ENCODE data around the gene LEP.

The LEP gene

DNA sequence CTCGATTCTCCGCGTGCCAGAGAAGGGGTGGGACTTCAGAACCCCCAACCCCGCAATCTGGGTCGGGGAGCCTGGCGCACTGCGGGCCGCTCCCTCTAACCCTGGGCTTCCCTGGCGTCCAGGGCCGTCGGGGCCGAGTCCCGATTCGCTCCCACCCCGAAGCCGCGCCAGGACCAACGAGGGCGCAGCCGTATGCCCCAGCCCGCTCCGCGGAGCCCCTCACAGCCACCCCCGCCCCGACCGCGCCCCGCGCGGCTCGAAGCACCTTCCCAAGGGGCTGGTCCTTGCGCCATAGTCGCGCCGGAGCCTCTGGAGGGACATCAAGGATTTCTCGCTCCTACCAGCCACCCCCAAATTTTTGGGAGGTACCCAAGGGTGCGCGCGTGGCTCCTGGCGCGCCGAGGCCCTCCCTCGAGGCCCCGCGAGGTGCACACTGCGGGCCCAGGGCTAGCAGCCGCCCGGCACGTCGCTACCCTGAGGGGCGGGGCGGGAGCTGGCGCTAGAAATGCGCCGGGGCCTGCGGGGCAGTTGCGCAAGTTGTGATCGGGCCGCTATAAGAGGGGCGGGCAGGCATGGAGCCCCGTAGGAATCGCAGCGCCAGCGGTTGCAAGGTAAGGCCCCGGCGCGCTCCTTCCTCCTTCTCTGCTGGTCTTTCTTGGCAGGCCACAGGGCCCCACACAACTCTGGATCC lies at the start of gene LEP:
LEP (plus strand) TSS at position 583 of the 691 bp plus-strand sequence. CDS start 10,741 bp downstream, outside the sequence.
- no peak for DNase-seq

DNA sequence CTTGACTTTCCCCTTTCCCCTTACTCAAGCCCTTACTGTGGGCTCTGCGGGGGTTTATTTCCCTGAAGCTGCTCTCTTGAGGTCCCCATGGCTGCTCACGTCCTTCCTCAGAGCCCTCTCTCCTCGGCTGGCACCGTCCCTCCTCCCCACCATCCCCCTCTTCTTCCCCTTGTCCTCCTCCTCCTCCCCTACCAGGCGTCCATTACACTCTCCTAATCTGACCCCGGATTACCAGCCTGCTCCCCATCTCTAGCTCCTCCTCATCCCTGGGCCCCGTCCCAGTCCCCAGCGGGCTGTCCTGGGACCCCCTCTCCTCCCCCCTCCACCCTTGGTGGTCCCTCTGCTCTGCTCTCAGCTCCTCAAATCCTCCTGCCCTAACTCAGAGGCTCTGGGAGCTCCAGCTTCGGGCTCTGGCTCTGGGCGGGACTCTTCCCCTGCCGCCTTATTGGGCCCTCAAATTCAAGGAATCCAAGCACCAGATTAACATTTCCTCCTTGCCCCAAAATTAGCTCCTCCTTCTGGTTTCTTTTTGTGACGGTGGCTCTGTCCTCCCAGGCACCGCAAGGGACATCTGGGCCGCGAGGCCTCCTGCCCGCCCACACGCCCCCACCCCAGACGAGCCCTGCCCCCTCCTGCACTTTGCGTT lies 48.5 kb upstream of the LEP start:
- DNase-seq, result no peak

DNA sequence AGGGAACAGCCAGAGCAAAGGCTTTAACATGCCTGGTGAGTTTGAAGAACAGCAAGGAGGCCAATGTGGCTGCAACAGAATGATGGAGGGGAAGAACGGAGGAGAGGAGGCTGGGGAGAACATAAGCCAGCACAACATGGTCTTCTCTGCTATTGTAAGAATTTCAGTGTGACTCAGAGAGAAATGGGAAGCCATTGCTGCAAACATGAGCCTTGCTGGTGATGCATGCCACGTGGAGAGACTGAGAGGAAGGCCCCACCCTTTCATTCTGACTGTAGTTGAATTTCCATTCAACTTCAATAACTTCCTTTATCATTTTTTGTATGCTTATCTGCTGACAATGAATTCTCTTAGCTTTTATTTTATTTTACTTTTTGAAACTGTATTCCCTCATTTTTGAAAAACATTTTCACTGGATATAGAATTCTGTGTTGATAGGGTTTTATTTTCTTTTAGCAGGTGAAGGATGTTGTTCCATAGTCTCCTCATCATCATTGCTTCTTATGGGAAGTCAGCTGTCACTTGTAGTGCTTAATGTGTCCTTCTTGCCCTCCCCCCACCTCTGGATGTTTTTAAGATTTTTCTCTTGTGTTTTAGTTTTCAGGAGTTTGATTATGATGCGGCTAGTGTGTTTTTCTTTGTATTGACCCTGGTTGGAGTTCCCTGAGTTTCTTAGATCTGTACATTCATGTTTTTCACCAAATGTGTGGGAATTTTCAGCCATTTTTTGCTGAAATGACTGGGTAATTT lies 46.4 kb upstream of the LEP start:
- DNase-seq, result no peak

DNA sequence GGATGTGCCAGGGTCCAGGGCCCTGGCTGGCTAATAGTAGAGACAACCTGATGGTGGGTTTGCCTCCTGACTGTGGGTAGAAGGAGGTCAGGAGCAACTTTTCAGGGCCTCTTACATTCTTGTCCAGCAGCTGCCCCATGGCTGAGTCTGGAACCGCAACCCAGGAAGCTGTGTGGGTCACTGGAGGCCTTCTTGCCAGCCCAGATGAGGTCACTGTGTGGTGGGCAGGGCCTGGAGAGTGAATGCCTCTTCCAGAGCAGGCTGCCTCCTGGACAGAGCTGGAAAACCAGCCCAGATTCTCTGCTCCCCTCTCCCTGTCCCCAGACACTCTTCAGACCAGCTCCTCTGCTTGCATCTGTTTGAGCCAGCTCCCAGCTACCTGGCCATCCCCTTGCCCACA lies 43.5 kb upstream of the LEP start:
- no peak for DNase-seq

DNA sequence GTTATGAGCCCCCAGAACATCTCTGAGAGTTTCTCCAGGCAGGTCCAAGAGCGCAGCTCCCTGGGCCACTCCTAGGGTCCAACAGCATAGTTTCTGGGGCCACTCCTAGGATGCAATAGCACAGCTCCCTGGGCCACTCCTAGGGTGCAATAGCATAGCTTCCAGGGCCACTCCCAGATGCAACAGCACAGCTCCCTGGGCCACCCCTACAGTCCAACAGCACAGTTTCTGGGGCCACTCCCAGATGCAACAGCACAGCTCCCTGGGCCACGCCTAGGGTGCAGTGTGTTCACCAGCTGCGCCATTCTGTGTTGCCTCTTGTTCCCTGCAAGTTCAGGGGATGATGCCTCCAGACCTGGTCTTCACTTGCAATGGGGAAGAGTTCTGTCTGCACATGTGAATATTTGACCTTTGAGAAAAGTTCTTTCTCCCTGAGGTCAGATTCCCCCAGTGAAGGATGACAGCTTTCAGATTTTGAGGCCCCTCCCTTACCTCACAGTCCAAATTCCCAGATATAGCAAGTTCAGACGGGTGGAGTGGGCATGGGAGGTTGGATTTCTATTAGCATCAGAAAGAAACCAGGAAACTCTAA lies 43.0 kb upstream of the LEP start:
- no peak for DNase-seq

DNA sequence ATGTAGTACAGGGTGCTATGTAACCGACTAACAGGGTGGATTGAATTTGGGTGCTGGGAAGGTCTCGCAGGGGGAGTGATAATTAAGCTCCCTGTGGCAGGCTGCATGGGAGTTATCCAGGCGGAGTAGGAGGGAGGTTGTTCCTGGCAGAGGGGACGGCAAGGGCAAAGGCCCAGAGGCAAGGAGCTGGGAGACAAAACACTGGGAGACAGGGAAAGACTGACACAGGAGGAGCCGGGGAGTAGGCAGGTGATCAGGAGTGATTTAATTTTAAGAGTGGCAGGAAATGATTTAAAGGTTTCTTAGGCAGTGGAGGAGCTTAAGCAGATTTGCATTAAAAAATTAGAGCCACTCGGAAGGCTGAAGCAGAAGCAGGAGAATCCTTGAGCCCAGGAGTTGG lies 40.7 kb upstream of the LEP start:
- DNase-seq, result no peak

DNA sequence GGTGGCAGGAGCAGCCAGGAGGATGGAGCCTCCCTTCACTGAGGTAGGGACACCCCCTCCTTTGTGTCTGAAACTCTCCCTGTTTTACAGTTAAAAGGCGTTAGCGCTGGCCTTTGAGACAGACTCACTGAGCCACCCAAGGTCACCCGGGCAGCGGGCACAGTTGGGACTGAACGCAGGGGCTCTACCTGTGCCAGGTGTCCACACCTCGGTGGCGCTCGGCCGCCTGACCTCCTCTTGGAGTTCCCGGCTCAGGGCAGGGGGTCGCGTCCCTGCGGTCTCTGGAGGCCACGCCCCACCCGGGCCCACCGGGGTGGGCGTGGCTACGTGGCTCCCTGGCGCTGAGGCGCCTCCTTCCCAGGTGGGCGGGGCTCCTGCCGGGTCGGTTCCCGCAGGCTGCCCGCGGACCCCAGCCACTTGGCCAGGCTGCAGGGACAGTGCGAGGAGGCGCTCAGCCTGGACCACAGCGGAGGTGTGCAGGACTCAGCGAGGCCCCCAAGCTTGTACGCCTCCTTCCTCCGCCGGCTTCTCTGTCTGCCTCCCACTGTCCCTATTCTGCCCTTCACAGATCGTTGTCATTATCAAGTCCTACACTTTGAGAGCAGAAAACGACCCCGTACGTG lies 39.9 kb upstream of the LEP start:
- DNase-seq, result peak; percentile 4

DNA sequence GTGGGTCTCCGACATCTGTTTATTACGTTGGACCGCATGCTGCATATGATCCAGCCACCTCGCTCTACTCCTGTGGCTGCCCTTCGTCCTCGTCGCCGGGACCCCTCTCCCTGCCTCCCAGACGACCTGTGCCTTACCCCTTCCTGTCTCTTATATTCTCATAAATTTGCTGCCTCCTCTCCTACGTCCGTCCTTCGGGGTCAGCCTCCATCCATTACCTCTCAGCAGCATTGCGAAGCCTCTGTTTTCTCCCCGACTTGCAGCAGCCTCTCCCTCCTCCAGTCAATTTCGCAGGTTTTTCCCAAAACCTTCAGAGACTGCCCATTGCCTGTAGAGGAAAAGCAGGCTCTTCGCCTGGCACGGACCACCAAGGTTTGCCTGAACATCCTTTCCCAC lies 39.4 kb upstream of the LEP start:
- DNase-seq, result no peak

DNA sequence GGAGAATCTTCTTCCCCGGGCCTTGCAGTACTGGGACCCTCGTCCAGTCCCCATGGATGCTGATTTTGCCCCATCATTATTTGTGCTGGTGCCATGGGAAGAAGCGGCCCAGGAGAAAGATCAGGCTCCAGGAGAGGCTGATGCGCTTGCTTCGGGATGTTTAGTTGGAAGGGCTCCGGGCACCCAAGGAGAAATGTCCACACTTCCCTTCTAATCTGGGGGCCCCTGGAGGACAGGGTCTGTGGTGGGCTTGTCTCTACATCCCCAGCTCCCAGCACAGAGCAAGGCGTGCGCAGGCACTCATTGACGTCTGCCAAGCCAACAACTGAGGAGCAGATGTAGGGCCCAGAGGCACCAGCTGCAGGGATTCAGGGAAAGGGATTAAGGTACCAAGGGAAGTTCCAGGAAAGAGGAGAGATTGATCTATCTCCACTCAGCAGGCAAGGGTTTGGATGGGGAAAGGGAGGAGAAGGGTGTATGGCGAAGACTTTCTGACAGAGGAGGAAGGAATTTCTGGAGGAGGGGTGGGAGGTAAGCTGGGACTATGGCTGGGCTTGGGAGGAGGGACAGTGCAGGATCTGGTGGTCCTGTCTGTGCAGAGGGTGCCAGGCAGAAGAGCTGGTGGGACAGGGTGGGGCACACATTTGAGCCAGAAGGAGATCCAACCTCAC lies 38.7 kb upstream of the LEP start:
- DNase-seq, result no peak

DNA sequence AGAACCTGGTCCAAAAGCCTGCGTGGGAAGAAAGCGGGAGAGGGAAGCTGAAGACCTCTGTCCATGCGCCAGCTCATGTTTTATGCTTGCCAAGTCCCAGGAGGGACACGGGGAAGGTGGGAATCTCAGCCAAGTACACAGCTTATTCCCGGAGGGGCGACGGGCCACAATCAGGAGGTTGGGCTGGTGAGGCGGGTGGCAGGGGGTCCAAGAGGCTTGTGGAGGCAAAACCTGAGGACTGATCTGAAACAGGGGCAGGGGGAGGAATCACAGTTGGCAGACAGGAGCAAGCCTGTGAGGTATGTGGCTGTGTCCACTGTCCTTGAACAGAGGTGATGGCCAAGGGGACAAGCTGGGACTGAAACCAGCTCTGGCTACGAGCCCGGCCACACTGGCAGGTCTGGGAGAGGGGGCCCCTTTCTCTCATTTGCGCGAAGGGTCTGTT lies 38.0 kb upstream of the LEP start:
- DNase-seq, result no peak

DNA sequence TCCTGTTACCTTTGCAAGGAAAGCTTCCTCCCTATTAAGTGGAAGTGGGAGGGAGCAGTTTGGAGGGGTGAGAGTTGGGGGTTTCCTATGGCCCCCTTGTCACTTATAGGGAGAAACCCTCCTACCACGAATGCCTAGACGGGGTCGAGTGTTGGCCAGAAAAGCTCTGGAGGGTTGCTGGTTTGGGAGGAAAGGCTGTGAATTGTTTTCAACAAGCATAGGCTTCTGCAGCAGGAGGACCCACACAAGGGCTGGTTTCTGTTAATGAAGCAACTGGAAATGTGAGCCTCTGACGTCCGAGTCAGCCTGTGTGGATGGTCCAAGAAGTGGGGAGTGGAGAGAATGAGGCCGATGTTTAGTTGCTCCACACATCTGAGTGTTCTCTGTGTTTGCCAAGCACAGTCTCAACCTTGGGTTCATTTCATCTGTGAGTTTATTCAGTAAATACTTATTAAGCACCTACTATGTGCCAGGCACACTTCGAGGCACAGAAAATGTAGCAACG lies 37.3 kb upstream of the LEP start:
- no peak for DNase-seq

DNA sequence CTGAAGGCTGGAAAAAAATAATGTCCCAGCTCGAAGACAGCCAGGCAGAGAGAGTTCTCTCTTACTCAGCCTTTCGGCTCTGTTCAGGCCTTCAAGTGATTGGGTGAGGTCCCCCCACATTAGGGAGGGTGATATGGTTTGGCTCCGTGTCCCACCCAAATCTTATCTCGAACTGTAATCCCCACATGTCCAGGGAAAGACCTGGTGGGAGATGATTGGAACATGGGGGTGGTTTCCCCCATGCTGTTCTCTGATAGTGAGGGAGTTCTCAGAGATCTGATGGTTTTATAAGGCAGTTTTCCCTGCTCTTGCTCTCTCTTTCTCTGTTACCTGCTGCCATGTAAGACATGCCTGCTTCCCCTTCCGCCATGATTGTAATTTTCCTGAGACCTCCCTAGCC lies 36.6 kb upstream of the LEP start:
- no peak for DNase-seq

DNA sequence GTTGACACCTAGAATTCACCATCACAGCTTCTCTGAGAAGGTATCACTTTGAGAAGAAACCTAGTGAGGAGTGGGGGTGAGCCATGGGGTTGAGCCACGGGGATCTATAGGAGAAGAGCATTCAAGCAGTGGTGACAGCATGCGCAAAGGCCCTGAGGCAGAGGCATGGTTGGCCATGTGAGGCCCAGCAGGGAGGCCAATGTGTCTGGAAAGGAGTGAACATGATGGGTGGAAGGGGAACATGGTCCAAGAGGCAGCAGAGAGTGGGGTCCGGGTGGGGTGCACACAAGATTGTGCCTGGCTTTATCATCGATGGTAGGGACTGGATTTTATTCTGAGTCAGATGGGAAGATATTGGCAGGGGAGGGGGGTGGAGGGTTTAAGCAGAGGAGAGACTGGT lies 36.0 kb upstream of the LEP start:
- no peak for DNase-seq

DNA sequence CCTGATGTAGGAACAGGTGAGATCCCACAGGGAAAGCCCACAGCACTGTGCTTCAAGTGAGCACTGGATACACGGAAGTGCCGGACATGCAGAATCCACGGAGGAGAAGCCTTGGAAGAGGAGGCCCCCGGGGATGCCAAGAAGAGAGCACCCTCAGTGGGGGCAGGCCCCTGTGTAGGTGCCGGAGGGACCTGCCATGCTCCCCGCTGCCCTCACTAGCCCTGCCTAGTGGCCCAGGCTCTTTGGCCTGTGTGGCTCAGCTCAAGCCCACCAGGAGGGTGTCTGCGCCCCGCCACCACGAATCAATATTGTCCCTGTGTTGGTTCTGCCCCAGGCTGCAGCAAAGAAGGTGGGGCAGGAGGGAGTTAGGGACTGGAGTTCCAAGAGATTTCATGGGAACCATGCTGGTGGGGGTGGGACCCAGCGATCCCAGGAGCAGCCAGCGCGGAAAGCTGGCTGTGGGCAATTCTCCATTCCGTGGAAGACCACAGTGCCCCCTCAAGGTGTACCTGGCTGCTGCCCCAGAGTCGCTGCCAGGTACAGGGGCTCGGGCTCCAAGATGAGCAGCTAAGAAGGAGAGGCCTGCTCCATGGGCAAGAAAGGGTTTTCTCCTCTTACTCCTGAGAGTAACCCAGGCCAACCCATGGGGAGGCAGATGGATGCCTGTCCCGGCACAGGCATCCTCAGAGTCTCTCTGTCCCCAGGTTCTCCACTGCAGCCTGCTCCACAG lies 34.9 kb upstream of the LEP start:
- no peak for DNase-seq

DNA sequence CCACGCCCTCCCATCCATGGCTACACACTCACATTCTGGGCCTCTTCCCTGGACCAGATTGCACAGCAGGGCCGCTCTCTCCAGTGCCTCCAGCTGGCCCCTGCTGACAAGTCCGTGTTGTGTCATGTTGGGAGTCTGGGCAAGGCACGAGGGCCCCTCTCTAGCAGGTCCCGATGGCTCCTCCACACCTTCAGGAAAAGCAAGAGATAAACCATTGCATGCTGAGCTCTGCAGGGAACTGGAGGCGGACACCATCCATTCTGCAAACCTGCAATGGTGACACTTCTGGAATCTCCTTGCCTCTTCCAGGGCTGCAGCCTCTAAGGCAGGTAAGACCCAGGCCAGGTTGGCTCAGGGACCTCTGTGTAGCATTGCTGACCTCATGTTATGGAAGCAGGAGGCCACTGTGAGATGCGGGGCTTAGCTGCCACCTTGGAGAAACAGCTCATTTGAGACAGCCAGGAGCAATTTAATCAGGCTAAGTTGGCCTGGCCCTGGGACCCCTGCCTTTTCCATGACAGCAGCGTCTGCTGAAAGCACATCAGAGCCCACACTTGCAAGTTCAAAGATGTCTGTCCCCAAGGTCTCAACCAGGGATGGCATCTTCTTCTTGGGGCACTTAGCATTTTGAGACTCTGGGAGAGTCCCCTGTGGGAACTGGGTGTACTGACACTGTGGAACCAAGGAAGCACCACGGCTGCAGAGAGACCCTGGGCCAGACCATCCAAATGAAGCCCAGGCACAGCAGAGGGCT lies 34.2 kb upstream of the LEP start:
- DNase-seq, result no peak

DNA sequence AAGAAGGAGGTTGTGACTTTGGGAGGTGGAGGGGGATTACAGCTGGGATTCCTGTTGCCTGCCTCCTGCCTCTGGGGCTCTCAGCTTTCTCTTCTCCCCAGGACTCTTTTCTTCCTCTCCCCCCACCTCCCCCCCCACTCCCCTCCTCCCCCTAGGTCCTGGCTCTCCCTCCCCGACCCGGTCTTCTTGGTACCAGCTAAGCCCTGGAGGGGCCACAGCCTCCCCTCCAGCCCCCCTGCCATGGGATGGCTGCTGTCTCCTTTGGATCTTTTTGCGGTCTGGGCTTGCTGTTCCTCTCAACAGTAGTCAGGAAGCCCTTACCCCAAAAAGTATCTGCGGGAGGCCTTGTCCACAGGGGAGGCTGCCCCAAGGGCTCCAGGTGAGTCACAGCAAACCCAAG lies 33.5 kb upstream of the LEP start:
- DNase-seq, result no peak

DNA sequence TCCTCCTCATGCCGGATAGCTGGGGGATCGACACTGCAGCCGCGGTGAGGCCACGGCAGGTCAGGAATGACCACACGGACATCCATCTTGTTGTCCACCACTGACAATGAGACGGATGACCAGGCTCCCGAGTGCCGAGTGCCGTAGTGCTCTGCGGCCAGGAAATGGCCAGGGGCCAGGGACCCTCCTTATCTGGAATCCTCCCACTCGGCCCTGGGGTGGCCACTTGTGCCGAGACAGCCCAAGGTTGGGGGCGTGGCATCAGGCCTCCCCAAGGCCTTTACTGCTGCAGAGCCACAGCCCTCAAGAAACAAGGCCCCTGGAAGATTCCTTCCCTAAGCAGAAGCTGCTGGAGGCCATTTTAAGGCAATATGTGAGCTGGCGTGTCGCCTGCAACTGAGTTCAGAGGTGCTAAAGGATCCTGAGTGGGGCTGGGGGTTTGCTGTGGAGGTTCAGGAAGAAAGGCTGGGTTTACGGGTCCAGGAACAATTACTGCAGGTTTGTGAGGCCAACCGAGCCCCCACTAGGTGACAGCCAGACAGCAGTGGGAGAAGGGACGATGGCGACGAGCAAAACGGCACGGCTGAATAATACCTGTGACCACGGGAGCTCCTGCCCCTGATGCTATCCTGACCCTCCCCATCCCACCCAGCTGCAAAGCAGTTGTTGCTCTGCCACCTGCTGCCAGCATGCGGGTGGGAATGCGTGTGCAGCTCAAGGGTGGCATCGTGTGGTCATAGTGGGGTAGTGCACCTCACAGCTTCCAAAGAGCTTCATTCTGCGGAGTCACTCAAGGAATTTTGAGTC lies 31.6 kb upstream of the LEP start:
- DNase-seq, result peak; percentile 63

DNA sequence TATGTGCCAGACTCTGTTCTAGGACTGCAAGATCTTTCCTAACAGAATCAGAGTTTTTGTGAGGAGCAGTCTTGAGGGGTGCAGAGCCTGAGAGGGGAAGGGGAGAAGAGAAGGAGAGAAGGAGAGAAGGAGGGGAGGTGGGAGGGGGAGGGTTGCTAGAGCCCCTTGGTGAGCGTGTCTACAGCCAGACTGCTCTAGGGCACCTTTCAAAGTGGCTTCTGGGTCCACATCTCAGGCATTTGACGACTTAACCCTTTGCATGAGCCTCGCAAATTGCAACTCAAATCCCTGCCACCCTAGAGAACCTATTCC lies 31.1 kb upstream of the LEP start:
- no peak for DNase-seq

DNA sequence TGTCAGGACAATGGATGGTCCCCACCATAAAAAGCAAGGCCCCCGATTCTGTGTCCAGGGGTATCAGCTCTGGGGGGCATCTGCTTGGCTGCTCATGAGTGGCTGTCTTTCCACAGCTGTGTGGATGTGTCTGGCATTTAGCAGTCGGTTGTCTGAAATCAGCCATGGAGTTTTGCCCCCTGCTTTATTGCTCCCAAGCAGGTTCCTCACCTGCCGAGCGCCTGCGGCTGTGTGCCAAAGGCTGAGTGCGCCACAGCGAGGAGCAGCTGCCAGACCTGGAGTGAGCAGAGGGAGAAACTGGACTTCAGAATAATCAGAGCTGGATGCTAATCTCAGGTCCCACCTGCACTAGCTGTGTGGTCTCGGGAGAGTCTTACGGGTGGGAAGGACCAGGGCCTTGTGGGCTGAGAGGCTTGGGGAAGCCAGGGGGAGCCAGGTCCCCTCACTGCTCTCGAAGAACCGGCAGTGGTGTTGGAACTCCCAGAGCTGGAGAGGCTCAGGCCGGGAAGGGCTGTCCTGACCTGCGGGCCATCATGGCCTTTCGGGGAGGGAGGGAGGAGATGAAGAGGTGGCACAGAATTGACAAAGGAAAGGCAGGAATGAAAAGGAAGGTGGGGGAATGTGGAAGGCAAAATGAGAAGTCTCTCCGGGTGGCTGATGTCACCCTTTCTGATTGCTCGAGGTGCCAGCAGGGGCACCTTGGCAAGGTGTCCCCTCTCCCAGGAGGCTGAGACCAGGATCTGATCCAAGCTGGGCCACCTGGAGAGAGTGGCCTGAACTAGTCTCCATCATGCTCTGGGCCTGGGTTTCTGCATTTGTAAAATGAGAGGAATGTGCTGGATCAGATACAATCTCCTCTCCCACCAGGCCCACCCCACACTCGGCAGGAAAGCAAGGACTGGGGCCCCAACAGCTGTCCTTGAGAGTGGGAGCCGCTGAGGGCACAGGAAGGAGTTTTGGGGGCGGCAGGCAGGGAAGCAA lies 30.2 kb upstream of the LEP start:
- DNase-seq, result no peak
